ENCODE data around the gene CAPNS1.
A peak's percentile ranks its signal among the peaks of the same experiment; 100 is the strongest.
"Not testable (repeated sequence)": the region's sequence is repeated elsewhere in the genome, so short reads cannot be mapped to it uniquely, and the experiment has no call there.

CAPNS1 gene

GRCh38 chr19:36182612-36183244 lies 42.9 kb downstream of the CAPNS1 start:
- Histone ChIP-seq H3K27ac (peak overlapping the region; percentile 82), H3K4me3 (ENCODE audit: low read depth, low read length) (no peak overlapping the region), H3K27me3 (replicated peaks) (no peaks in the 10 kb centered on the region), H3K36me3 (replicated peaks) (no peaks in the 10 kb centered on the region)
- TF ChIP-seq, protein P1, sequence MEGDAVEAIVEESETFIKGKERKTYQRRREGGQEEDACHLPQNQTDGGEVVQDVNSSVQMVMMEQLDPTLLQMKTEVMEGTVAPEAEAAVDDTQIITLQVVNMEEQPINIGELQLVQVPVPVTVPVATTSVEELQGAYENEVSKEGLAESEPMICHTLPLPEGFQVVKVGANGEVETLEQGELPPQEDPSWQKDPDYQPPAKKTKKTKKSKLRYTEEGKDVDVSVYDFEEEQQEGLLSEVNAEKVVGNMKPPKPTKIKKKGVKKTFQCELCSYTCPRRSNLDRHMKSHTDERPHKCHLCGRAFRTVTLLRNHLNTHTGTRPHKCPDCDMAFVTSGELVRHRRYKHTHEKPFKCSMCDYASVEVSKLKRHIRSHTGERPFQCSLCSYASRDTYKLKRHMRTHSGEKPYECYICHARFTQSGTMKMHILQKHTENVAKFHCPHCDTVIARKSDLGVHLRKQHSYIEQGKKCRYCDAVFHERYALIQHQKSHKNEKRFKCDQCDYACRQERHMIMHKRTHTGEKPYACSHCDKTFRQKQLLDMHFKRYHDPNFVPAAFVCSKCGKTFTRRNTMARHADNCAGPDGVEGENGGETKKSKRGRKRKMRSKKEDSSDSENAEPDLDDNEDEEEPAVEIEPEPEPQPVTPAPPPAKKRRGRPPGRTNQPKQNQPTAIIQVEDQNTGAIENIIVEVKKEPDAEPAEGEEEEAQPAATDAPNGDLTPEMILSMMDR (IDR thresholded peaks at IDR 0.05; ENCODE audit: low read depth, low read length, missing control alignments) = no peak
- peak; percentile 91 for DNase-seq
- in situ Hi-C loops (cut with HindIII; ENCODE audit: low pct_ligation_motif_present, low sequenced_read_pairs) = no loop called here

GRCh38 chr19:36183245-36183628 lies 43.4 kb downstream of the CAPNS1 start:
- H3K4me3 ChIP-seq (ENCODE audit: low read depth, low read length) = no peak overlapping the region
- H3K36me3 ChIP-seq (replicated peaks) = no peaks in the 10 kb centered on the region
- peak overlapping the region; percentile 82 for H3K27ac ChIP-seq
- TF ChIP-seq, protein P1 (IDR thresholded peaks at IDR 0.05; ENCODE audit: low read depth, low read length, missing control alignments) = no peak
- DNase-seq = peak; percentile 83
- H3K27me3 ChIP-seq (replicated peaks) = no peaks in the 10 kb centered on the region
- in situ Hi-C loops (cut with HindIII; ENCODE audit: low pct_ligation_motif_present, low sequenced_read_pairs) = no loop called here

DNA sequence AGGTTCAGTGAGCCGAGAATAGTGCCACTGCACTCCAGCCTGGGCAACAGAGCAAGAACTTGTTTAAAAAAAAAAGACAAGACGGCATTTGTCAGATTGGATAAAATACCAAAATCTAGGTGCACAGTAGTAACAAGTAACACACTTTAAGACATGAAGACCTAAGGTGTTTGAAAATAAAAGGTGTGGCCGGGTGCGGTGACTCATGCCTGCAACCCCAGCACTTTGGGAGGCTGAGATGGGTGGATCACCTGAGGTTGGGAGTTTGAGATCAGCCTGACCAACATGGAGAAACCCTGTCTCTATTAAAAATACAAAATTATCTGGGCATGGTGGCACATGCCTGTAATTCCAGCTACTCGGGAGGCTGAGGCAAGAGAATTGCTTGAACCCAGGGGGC lies 46.9 kb downstream of the CAPNS1 start:
- DNase-seq; H3K36me3 ChIP-seq (replicated peaks); H3K27me3 ChIP-seq (replicated peaks); in situ Hi-C loops (cut with HindIII; ENCODE audit: low pct_ligation_motif_present, low sequenced_read_pairs); H3K27ac ChIP-seq; H3K4me3 ChIP-seq (ENCODE audit: low read depth, low read length): not testable (repeated sequence)

GRCh38 chr19:36196249-36196648 lies 56.4 kb downstream of the CAPNS1 start:
- Histone ChIP-seq H3K4me3 (ENCODE audit: low read depth, low read length) (no peak overlapping the region), H3K36me3 (replicated peaks) (peaks cover 9% of the 10 kb centered on the region), H3K27me3 (replicated peaks) (no peaks in the 10 kb centered on the region), H3K27ac (no peak overlapping the region)
- TF ChIP-seq, protein P1 (IDR thresholded peaks at IDR 0.05; ENCODE audit: low read depth, low read length, missing control alignments) = no peak
- in situ Hi-C loops (cut with HindIII; ENCODE audit: low pct_ligation_motif_present, low sequenced_read_pairs) = no loop called here
- DNase-seq = no peak

DNA sequence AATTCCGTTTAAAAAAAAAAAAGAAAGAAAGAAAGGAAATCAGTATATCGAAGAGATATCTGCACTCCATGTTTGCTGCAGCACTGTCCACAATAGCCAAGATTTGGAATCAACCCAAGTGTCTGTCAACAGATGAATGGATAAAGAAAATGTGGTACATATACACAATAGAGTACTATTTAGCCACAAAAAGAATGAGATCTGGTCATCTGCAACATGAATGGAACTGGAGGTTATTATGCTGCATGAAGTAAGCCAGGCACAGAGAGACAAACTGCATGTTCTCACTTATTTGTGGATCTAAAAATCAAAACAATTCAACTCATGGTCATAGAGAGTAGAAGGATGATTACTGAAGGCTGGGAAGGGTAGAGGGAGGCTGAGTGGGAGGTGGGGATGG lies 58.3 kb downstream of the CAPNS1 start:
- in situ Hi-C loops (cut with HindIII; ENCODE audit: low pct_ligation_motif_present, low sequenced_read_pairs) = no loop called here
- Histone ChIP-seq H3K4me3 (ENCODE audit: low read depth, low read length) (no peak overlapping the region), H3K27me3 (replicated peaks) (no peaks in the 10 kb centered on the region), H3K36me3 (replicated peaks) (peaks cover 9% of the 10 kb centered on the region), H3K27ac (no peak overlapping the region)
- DNase-seq = no peak
- TF ChIP-seq, protein P1 (IDR thresholded peaks at IDR 0.05; ENCODE audit: low read depth, low read length, missing control alignments) = no peak

Data from brain microvascular endothelial cell (primary cell).